GM12874 (cell line): Measurements from ENCODE around the gene CNGA2.

Experiments
- TF ChIP-seq, protein P1 (sequence below): IDR thresholded peaks from 2 replicates; pipeline ENCODE4 v1.5.1; 2011; ENCODE audit warnings: low read depth, mild to moderate bottlenecking, control low read depth, low read length, moderate library complexity; ENCODE audit not compliant: insufficient read depth

The CNGA2 gene

DNA sequence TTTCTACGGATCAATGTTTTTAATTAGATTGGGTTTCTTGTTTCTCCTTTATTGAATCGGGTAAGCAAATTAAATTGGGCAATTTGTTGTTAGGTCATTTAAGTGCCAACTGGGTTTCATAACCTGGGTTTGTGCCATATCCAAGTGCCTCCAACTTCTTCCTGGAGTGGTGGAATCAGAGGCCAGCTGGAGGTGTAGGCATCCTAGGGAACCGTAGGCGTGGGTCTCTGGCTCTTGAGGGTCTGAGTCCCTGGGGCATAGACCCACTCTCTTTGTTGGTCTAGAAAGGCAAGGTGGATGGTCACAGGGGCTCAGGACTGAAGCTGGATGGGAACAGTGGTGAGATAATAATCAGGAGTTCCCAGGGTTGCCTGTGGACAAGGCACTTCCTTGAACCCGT lies 18.3 kb downstream of the CNGA2 start:
- TF ChIP-seq, protein P1, sequence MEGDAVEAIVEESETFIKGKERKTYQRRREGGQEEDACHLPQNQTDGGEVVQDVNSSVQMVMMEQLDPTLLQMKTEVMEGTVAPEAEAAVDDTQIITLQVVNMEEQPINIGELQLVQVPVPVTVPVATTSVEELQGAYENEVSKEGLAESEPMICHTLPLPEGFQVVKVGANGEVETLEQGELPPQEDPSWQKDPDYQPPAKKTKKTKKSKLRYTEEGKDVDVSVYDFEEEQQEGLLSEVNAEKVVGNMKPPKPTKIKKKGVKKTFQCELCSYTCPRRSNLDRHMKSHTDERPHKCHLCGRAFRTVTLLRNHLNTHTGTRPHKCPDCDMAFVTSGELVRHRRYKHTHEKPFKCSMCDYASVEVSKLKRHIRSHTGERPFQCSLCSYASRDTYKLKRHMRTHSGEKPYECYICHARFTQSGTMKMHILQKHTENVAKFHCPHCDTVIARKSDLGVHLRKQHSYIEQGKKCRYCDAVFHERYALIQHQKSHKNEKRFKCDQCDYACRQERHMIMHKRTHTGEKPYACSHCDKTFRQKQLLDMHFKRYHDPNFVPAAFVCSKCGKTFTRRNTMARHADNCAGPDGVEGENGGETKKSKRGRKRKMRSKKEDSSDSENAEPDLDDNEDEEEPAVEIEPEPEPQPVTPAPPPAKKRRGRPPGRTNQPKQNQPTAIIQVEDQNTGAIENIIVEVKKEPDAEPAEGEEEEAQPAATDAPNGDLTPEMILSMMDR, result no peak

DNA sequence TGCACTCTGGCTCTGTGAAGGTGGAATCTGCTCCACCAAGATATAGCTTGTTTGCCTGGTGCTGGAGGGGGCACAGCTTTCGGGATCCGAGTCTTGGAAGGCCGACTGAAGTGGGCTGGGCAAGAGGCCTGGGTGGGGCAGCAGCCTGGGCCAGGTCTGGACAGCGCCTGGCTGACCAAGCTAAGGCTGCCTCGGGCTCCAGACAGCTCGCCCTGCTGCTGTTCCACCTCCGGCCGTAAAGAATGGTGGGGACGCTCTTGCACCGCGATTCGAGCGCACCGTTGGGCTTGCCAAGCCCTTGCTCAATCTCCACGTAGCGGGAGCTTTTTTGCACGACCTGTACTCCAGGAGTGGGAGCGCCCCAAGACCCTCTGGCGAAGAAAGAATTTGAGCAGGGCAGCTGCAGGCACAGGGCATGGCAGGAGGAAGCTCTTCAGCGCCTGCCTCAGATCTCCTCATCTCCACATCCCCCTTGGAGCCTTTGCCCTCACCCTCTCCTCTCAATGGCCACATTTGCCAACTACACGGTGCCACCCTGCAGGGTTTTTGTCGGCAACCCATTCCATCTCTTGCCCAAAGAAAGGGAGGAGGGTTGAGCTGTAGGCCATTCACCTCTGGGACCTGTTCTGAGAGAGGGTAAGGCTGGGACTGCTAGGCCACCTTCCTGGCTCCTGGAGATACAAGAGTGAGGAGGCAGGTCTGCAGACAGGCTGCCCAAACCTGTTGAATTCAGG lies 18.9 kb downstream of the CNGA2 start:
- TF ChIP-seq, protein P1, result peak; percentile 77

DNA sequence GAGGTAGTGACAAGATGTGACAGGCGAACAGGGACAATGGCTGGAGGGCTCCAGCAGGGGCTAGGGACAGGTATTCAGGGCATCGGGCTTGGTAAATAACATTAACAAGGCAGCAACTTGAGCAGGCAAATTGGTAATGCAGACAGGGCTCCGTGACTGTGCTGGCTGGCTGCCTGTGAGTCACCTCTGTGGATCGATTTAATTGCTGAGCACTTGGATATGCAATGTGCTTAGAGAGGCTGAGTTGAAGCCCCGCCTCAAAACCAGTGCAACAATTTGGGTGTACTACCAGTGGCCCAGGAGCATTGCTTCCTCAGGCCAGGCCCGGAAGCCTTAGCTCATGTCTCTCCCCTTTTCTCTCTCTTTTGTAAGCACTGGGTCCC lies 19.5 kb downstream of the CNGA2 start:
- TF ChIP-seq, protein P1, result no peak

DNA sequence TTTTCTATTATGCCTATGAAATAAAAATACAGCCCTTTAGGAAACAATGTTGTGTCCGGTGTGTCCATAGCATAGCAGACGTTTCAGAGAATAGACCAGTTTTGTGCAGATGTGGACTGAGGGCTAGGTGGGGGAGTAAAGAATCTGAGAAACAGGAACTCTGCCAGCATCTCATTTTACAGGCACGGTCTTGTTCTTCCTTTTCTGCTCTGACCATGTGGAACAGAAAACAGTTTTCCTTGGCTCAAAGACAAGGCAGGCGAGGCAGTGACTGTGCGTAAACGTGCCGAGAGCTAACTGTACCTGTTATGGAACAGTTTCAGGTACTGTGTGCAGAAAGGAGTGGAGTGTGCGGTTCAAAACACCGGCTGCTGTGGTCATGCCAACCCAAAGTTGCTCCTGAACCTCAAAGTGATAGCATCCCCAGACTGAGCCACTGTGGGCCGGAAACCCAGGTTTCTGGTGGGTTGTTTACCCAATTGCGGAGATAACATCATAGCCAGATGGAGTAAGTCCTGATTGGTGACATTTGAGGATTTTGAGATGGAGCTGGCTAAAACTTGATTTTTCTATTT lies 20.2 kb downstream of the CNGA2 start:
- TF ChIP-seq, protein P1, result no peak

DNA sequence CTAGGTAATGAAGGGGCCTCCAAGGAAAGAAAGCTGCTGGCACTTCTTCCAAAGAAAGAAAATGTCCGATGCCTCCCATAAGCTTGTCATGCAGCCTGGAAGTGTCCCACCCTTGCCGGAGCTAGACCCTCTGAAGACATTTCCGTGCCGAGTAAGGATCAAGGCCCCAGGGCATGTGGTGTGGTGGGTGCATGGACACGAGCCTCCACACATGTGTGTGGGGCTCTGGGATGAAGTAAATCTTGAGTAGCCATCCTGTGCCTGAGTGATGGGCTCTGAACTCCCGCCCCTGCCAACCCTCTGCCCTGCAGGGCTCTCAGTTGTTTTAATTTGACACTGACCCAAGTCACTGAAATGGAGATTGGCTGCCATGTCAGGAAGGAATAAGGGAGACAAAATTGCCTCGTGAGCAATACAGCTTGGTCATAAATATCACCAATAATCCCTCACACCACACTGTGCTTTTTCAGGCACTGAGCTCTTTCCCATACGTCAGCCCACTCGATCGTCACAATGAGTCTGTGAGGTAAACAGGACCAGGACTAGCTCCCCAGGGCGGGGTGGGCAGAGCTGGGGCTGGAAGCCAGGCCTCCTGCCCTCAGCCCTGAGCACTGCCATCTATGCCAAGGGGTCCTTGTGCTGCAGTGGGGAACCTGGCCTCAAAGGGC lies 24.6 kb downstream of the CNGA2 start:
- TF ChIP-seq, protein P1, result no peak

DNA sequence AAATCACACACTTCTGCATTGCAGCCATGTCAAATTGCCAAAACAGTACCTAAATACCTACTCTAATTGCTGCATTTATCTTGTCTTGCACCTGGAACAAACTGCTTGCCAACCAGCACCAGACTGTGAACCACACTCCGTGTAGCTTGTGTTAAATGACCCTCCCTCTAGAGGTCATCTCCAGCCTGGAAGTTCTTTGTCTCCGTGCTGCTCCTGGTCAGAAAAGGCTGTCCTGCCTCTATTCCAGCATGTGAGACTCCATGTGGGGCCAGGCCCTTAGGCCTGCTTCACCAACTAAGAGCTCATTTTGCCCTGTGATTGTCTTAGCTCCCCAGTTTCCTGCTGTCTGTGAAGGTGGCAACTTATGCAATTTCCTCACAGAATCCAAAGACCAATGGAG lies 28.3 kb downstream of the CNGA2 start:
- TF ChIP-seq, protein P1, result no peak

DNA sequence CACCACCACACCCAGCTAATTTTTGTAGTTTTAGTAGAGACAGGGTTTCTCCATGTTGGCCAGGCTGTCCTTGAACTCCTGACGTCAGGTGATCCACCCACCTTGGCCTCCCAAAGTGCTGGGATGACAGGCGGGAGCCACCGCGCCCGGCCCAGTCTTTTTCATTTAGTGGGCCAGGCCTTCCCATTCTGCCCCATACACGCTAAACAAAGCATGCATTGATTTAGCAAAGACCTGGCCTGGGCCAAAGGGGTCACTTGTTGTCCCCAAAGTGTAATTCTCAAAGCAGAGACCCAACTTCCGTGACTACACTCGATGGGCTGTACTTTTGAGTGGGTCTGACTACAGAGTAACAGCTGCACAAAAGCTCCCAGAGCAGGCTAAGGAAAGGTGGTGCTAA lies 29.2 kb downstream of the CNGA2 start:
- TF ChIP-seq, protein P1, result no peak
